HEK293 (cell line): Measurements from ENCODE around the gene MSTN.

Experiments used
- GLIS2 ChIP-seq: fragments of 450-650 bp; formaldehyde crosslinking; IDR thresholded peaks from 2 replicates; pipeline ENCODE4 v1.5.1; 2016; ENCODE audit warnings: missing biosample characterization, missing genetic modification characterization
- KLF10 ChIP-seq: fragments of 450-650 bp; IDR thresholded peaks from 2 replicates; pipeline ENCODE4 v1.5.1; 2018; ENCODE audit warnings: missing biosample characterization, mild to moderate bottlenecking, missing genetic modification characterization
- MZF1 ChIP-seq: fragments of 450-650 bp; formaldehyde crosslinking; IDR thresholded peaks from 2 replicates; pipeline ENCODE4 v1.5.1; 2017; ENCODE audit warnings: missing biosample characterization, missing genetic modification characterization, borderline replicate concordance
- OVOL3 ChIP-seq: fragments of 450-650 bp; formaldehyde crosslinking; IDR thresholded peaks from 2 replicates; pipeline ENCODE4 v1.5.1; 2016; ENCODE audit warnings: missing biosample characterization, missing genetic modification characterization
- RBAK ChIP-seq: fragments of 450-650 bp; formaldehyde crosslinking; IDR thresholded peaks from 2 replicates; pipeline ENCODE4 v1.5.1; 2016; ENCODE audit warnings: missing biosample characterization, missing genetic modification characterization
- ZFP37 ChIP-seq: fragments of 450-650 bp; formaldehyde crosslinking; IDR thresholded peaks from 2 replicates; pipeline ENCODE4 v1.5.1; 2016; ENCODE audit warnings: missing biosample characterization, missing genetic modification characterization
- ZNF10 ChIP-seq: fragments of 450-650 bp; formaldehyde crosslinking; IDR thresholded peaks from 2 replicates; pipeline ENCODE4 v1.5.1; 2017; ENCODE audit warnings: missing biosample characterization, missing genetic modification characterization
- ZNF138 ChIP-seq: fragments of 450-650 bp; formaldehyde crosslinking; IDR thresholded peaks from 2 replicates; pipeline ENCODE4 v1.5.1; 2016; ENCODE audit warnings: missing biosample characterization, missing genetic modification characterization, borderline replicate concordance
- ZNF560 ChIP-seq: fragments of 450-650 bp; formaldehyde crosslinking; IDR thresholded peaks from 2 replicates; pipeline ENCODE4 v1.5.1; 2017; ENCODE audit warnings: missing biosample characterization, missing genetic modification characterization, borderline replicate concordance
- ZNF76 ChIP-seq: fragments of 450-650 bp; formaldehyde crosslinking; IDR thresholded peaks from 2 replicates; pipeline ENCODE4; 2016; ENCODE audit warnings: low read depth, missing biosample characterization, missing genetic modification characterization, borderline replicate concordance
- TF ChIP-seq, protein P1 (sequence below): fragments of 450-650 bp; formaldehyde crosslinking; IDR thresholded peaks from 2 replicates; pipeline ENCODE4 v1.5.1; 2016; ENCODE audit warnings: missing biosample characterization, missing genetic modification characterization
- TF ChIP-seq, protein P2 (sequence below): fragments of 450-650 bp; formaldehyde crosslinking; IDR thresholded peaks from 2 replicates; pipeline ENCODE4 v1.5.1; 2016; ENCODE audit warnings: missing biosample characterization, missing genetic modification characterization
- TF ChIP-seq, protein P3 (sequence below): IDR thresholded peaks from 2 replicates; pipeline ENCODE4 v1.6.1; 2011; ENCODE audit warnings: mild to moderate bottlenecking, low read depth, low read length, borderline replicate concordance
- TF ChIP-seq, protein P4 (sequence below): fragments of 450-650 bp; formaldehyde crosslinking; IDR thresholded peaks from 2 replicates; pipeline ENCODE4 v1.5.1; 2016; ENCODE audit warnings: missing biosample characterization, missing genetic modification characterization

DNA sequence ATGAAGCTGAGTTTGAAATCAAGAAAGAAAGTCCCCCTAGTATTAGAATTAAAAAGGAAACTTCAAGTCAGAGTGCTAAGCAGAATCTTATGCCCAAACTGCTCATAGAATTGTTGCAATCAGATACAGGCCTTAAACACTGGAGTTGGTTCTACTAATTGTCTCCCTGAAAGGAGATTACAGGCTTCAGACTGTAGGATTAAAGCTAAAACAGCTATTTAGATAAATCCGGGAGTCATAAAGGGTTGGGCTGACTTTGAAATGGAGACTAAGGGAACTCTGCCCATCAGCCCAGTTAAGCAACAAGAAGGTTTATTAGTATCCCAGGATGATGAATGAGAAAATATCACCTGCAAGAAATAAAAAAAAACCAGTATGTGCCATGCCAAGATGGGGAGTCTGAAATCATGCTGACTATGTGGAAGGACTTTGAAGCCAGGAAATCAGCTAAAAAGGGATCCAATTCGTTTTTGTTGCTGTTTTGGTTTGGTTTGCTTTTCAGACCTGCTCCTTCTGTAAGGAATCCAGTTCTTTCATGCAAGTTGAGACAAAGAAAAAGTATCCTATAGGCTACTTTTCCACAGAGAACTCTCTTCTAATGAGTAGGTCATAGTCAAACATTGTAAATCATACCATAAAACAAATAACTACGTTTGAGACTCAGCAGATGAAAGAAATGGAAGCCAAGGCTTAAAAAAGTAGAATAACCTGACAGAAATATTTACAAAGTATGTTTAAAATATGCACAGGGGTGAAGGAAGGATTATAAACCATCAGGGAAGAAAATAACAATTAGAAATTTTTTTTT is 37.6 kb upstream of the MSTN start:
- TF ChIP-seq ZNF10 (tag by site-specific recombination) = no peak
- TF ChIP-seq, protein P1, sequence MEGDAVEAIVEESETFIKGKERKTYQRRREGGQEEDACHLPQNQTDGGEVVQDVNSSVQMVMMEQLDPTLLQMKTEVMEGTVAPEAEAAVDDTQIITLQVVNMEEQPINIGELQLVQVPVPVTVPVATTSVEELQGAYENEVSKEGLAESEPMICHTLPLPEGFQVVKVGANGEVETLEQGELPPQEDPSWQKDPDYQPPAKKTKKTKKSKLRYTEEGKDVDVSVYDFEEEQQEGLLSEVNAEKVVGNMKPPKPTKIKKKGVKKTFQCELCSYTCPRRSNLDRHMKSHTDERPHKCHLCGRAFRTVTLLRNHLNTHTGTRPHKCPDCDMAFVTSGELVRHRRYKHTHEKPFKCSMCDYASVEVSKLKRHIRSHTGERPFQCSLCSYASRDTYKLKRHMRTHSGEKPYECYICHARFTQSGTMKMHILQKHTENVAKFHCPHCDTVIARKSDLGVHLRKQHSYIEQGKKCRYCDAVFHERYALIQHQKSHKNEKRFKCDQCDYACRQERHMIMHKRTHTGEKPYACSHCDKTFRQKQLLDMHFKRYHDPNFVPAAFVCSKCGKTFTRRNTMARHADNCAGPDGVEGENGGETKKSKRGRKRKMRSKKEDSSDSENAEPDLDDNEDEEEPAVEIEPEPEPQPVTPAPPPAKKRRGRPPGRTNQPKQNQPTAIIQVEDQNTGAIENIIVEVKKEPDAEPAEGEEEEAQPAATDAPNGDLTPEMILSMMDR = no peak
- TF ChIP-seq ZNF138 = no peak
- no peak for TF ChIP-seq KLF10
- TF ChIP-seq, protein P2, sequence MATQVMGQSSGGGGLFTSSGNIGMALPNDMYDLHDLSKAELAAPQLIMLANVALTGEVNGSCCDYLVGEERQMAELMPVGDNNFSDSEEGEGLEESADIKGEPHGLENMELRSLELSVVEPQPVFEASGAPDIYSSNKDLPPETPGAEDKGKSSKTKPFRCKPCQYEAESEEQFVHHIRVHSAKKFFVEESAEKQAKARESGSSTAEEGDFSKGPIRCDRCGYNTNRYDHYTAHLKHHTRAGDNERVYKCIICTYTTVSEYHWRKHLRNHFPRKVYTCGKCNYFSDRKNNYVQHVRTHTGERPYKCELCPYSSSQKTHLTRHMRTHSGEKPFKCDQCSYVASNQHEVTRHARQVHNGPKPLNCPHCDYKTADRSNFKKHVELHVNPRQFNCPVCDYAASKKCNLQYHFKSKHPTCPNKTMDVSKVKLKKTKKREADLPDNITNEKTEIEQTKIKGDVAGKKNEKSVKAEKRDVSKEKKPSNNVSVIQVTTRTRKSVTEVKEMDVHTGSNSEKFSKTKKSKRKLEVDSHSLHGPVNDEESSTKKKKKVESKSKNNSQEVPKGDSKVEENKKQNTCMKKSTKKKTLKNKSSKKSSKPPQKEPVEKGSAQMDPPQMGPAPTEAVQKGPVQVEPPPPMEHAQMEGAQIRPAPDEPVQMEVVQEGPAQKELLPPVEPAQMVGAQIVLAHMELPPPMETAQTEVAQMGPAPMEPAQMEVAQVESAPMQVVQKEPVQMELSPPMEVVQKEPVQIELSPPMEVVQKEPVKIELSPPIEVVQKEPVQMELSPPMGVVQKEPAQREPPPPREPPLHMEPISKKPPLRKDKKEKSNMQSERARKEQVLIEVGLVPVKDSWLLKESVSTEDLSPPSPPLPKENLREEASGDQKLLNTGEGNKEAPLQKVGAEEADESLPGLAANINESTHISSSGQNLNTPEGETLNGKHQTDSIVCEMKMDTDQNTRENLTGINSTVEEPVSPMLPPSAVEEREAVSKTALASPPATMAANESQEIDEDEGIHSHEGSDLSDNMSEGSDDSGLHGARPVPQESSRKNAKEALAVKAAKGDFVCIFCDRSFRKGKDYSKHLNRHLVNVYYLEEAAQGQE = no peak
- TF ChIP-seq ZFP37 (tag by site-specific recombination) = no peak
- no peak for TF ChIP-seq ZNF560 (tag by site-specific recombination)
- TF ChIP-seq, protein P3, sequence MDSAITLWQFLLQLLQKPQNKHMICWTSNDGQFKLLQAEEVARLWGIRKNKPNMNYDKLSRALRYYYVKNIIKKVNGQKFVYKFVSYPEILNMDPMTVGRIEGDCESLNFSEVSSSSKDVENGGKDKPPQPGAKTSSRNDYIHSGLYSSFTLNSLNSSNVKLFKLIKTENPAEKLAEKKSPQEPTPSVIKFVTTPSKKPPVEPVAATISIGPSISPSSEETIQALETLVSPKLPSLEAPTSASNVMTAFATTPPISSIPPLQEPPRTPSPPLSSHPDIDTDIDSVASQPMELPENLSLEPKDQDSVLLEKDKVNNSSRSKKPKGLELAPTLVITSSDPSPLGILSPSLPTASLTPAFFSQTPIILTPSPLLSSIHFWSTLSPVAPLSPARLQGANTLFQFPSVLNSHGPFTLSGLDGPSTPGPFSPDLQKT = no peak
- TF ChIP-seq RBAK (tag by site-specific recombination) = no peak
- no peak for TF ChIP-seq GLIS2 (tag by site-specific recombination)
- TF ChIP-seq, protein P4, sequence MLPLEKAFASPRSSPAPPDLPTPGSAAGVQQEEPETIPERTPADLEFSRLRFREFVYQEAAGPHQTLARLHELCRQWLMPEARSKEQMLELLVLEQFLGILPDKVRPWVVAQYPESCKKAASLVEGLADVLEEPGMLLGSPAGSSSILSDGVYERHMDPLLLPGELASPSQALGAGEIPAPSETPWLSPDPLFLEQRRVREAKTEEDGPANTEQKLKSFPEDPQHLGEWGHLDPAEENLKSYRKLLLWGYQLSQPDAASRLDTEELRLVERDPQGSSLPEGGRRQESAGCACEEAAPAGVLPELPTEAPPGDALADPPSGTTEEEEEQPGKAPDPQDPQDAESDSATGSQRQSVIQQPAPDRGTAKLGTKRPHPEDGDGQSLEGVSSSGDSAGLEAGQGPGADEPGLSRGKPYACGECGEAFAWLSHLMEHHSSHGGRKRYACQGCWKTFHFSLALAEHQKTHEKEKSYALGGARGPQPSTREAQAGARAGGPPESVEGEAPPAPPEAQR (tag by site-specific recombination) = no peak
- TF ChIP-seq ZNF76 (tag by site-specific recombination) = no peak
- TF ChIP-seq OVOL3 (tag by site-specific recombination) = no peak
- TF ChIP-seq MZF1 (tag by site-specific recombination) = no peak
